Measurements from ENCODE around the gene SLC17A9. TPM values are rescaled to one million over a fixed set of nuclear protein-coding genes. Genes with fewer than 3 reads are reported as not detected.

Gene SLC17A9
- total RNA-seq, 1 donor from 2014 or later = 12.4 TPM

- Histone ChIP-seq H3K36me3 (ENCODE audit: insufficient read depth, low read length) (no peaks in the 10 kb centered on the region), H4K20me1 (ENCODE audit: insufficient read depth, low read length) (peaks cover 9% of the 10 kb centered on the region), H3K4me2 (ENCODE audit: low read length) (peak overlapping the region; percentile 60), H3K79me2 (ENCODE audit: insufficient read depth, low read length) (no peaks in the 10 kb centered on the region), H3K4me3 (ENCODE audit: insufficient read depth, low read depth, low read length) (no peak overlapping the region), H3K9ac (ENCODE audit: low read length) (no peak overlapping the region), H3K27me3 (ENCODE audit: insufficient read depth, low read length) (peaks cover 81% of the 10 kb centered on the region), H2AFZ (ENCODE audit: low read depth, low read length) (no peak overlapping the region), H3K9me3 (ENCODE audit: insufficient read depth, low read depth, low read length) (peaks cover 9% of the 10 kb centered on the region), H3K4me1 (ENCODE audit: insufficient read depth, low read length) (peaks cover 2% of the 10 kb centered on the region), H3K27ac (ENCODE audit: low read depth, low read length) (no peak overlapping the region)
- Mint-ChIP-seq H3K4me3 (ENCODE audit: unreplicated experiment) (peak overlapping the region; percentile 45), H3K36me3 (ENCODE audit: low read depth, unreplicated experiment) (no peaks in the 10 kb centered on the region), H3K27ac (ENCODE audit: unreplicated experiment) (no peak overlapping the region), H3K9me3 (ENCODE audit: unreplicated experiment) (peaks cover 10% of the 10 kb centered on the region), H3K27me3 (ENCODE audit: low read depth, unreplicated experiment) (peaks cover 41% of the 10 kb centered on the region), H3K4me1 (ENCODE audit: low read depth, unreplicated experiment) (peaks cover 2% of the 10 kb centered on the region)
- no peak for DNase-seq (ENCODE audit: low read depth)
- TF ChIP-seq EZH2 (IDR thresholded peaks at IDR 0.05; ENCODE audit: insufficient read depth, low read length) = no peak
- peak; percentile 58 for TF ChIP-seq CTCF (IDR thresholded peaks at IDR 0.05; ENCODE audit: insufficient read depth, low read depth, low read length)
- FAIRE-seq = no peak
These were observed 56.8 kb downstream of the SLC17A9 start for GRCh38 chr20:63009045-63009961.

GRCh38 chr20:63009988-63010769 lies 57.7 kb downstream of the SLC17A9 start:
- H3K79me2 ChIP-seq (ENCODE audit: insufficient read depth, low read length) = no peaks in the 10 kb centered on the region
- H3K27me3 ChIP-seq (ENCODE audit: insufficient read depth, low read length) = peaks cover 80% of the 10 kb centered on the region
- no peaks in the 10 kb centered on the region for H3K36me3 Mint-ChIP-seq (ENCODE audit: low read depth, unreplicated experiment)
- H3K4me3 Mint-ChIP-seq (ENCODE audit: unreplicated experiment) = no peak overlapping the region
- H3K4me3 ChIP-seq (ENCODE audit: insufficient read depth, low read depth, low read length) = no peak overlapping the region
- H3K9ac ChIP-seq (ENCODE audit: low read length) = no peak overlapping the region
- H2AFZ ChIP-seq (ENCODE audit: low read depth, low read length) = peak overlapping the region; percentile 34
- peaks cover 9% of the 10 kb centered on the region for H3K9me3 ChIP-seq (ENCODE audit: insufficient read depth, low read depth, low read length)
- H3K27ac Mint-ChIP-seq (ENCODE audit: unreplicated experiment) = peak overlapping the region; percentile 59
- peaks cover 5% of the 10 kb centered on the region for H3K4me1 Mint-ChIP-seq (ENCODE audit: low read depth, unreplicated experiment)
- DNase-seq (ENCODE audit: low read depth) = peak; percentile 7
- H3K4me1 ChIP-seq (ENCODE audit: insufficient read depth, low read length) = peaks cover 2% of the 10 kb centered on the region
- H3K4me2 ChIP-seq (ENCODE audit: low read length) = peak overlapping the region; percentile 52
- H3K9me3 Mint-ChIP-seq (ENCODE audit: unreplicated experiment) = peaks cover 6% of the 10 kb centered on the region
- H3K36me3 ChIP-seq (ENCODE audit: insufficient read depth, low read length) = no peaks in the 10 kb centered on the region
- no peak overlapping the region for H3K27ac ChIP-seq (ENCODE audit: low read depth, low read length)
- no peak for TF ChIP-seq CTCF (IDR thresholded peaks at IDR 0.05; ENCODE audit: insufficient read depth, low read depth, low read length)
- peak; percentile 39 for TF ChIP-seq EZH2 (IDR thresholded peaks at IDR 0.05; ENCODE audit: insufficient read depth, low read length)
- H3K27me3 Mint-ChIP-seq (ENCODE audit: low read depth, unreplicated experiment) = peaks cover 38% of the 10 kb centered on the region
- FAIRE-seq = no peak
- peaks cover 4% of the 10 kb centered on the region for H4K20me1 ChIP-seq (ENCODE audit: insufficient read depth, low read length)
